Heart left ventricle (tissue), 16 donors: ENCODE results near the gene PRMT1. TPM values are rescaled to one million over a fixed set of nuclear protein-coding genes. Genes with fewer than 3 reads are reported as not detected.

Experiments
- ATAC-seq, 4 donors: fragments of 200-7000 bp; cut with Tn5 transposase; one replicate each; pipeline ENCODE4 v1.9.1; 2020 to 2022; ENCODE audit warnings: moderate library complexity in 4 of 4, mild to moderate bottlenecking in 3 of 4, moderate number of reproducible peaks in 1 of 4
- DNase-seq, 5 donors: peaks; one replicate each; pipeline ENCODE4 v3.0.0-alpha.2; 2020
- H3K27ac ChIP-seq, 12 donors: fragments of 200-600 bp; sonication (generic) in 4 of 12; one replicate each; pipeline versions ENCODE4 v1.5.0 to v1.8.0; 2016 to 2022; ENCODE audit warnings: mild to moderate bottlenecking in 2 of 12
- H3K27me3 ChIP-seq, 9 donors: fragments of 200-600 bp; sonication (generic) in 2 of 9; one replicate each; pipeline versions ENCODE4 v1.5.1 to v1.8.0; 2016 to 2022; ENCODE audit warnings: mild to moderate bottlenecking in 3 of 9
- H3K36me3 ChIP-seq, 9 donors: fragments of 200-600 bp; sonication (generic) in 2 of 9; one replicate each; pipeline versions ENCODE4 v1.5.0 to v1.8.0; 2018 to 2022; ENCODE audit warnings: mild to moderate bottlenecking in 2 of 9
- H3K4me1 ChIP-seq, 12 donors: fragments of 200-600 bp; sonication (generic) in 4 of 12; one replicate each; pipeline versions ENCODE4 v1.5.0 to v1.8.0; 2016 to 2022; ENCODE audit warnings: mild to moderate bottlenecking in 3 of 12
- H3K4me3 ChIP-seq, 12 donors: fragments of 200-600 bp; sonication (generic) in 4 of 12; one replicate each; pipeline versions ENCODE4 v1.5.0 to v1.8.0; 2017 to 2022; ENCODE audit warnings: mild to moderate bottlenecking in 9 of 12, moderate library complexity in 4 of 12
- H3K9me3 ChIP-seq, 12 donors: fragments of 200-600 bp; sonication (generic) in 4 of 12; one replicate each; pipeline versions ENCODE4 v1.5.0 to v1.8.0; 2016 to 2022; ENCODE audit warnings: mild to moderate bottlenecking in 1 of 12
- CTCF ChIP-seq, 12 donors: fragments of 200-600 bp; sonication (generic) in 4 of 12; IDR thresholded peaks; one replicate each; pipeline versions ENCODE4 v1.5.0 to v1.8.0; 2018 to 2022; ENCODE audit warnings: antibody characterized with exemption in 12 of 12, mild to moderate bottlenecking in 5 of 12
- POLR2A ChIP-seq, 2 donors: fragments of 450-650 bp; IDR thresholded peaks; one replicate each; pipeline ENCODE4 v1.6.1; 2017; ENCODE audit warnings: antibody characterized with exemption in 2 of 2, mild to moderate bottlenecking in 2 of 2, moderate library complexity in 2 of 2
- WGBS, 4 donors: extraction: QIAGEN DNeasy Blood & Tissue Kit in 2 of 4; methylation state at CpG; one replicate each; pipeline versions ENCODE4 v1.1.5 to v1.1.7; 2013 to 2018; 5-methylcytosine and 5-hydroxymethylcytosine counted together
- intact Hi-C, 10 donors: fragments of 100-400 bp; cut with DNase I; formaldehyde crosslinking; loops; one replicate each; pipeline versions ENCODE4 v1.11.1 to v1.14.2; 2022
- polyA plus RNA-seq, 2 donors: library from polyadenylated mRNA; stranded (reverse); fragments of 200-250 nt; gene quantifications; one replicate each; pipeline ENCODE4 v1.2.3, GENCODE V29; 2013
- total RNA-seq, 9 donors: library from RNA; depleted of rRNA in 2 of 9; stranded (reverse); fragments of >200 nt in 2 of 9; fragmentation: NEBNext Ultra II Directional in 3 of 9; extraction: Animal tissue kit (Norgen Biotek cat#: 25700) in 3 of 9; gene quantifications; one replicate each; pipeline versions ENCODE4 v1.1.0 to v1.2.4, GENCODE V29; 2016 to 2023
- donor health status: ischemic (EF 13 %, LVEDD 7.1; RV severe dilation, severe dysfunction).
- donor health status: healthy with polysubstance abuse.
- donor health status: DM: no; HTN: yes; CAD: no.
- donor health status: DM: no; HTN: no; CAD: no.
- donor health status: ischemic (EF 25% LVEDD 6.9; RV normal size, moderate dysfunction).
- donor health status: ischemic (EF 25% LVEDD 5.7; RV mildly dilated, moderate dysfunction).
- donor health status: healthy.
- donor health status: DM: yes; HTN: yes; CAD: no.
- donor health status: ischemic (EF 35%, LVEDD 5.7; RV mildly dilated, moderate dysfunction).
- donor health status: nonischemic (EF 11% LVEDD 7.7; RV severe dilation, severe dysfunction).
- donor health status: DM: yes; HTN: yes; CAD: no.
- donor health status: PGD.
- donor health status: ischemic (EF 29% LVEDD 5.4; RV normal size, mild dysfunction).
- donor health status: nonischemic (EF 23%, LVEDD 6.1; RV moderate dilation, normal function).

Gene PRMT1
- total and polyA plus RNA-seq, 11 donors: 106 to 283 (median 124) TPM

GRCh38 chr19:49690656-49691242 is 13.7 kb downstream of the PRMT1 start, which contains the start of gene CPT1C:
Gene CPT1C (plus strand): TSS chr19:49691116. CDS start chr19:49692253, 1,137 bp downstream.
- intact Hi-C loops: loop anchor here in 1 of 10 donors (5.0 kb wide), 1 partner anchor 72 kb away; the partner anchor contains the start of gene TSKS
- 1 to 3% (median 2%) methylated on average over 37 to 38 of the region's 38 CpGs for WGBS, 4 donors
- Histone ChIP-seq H3K27me3 (peaks cover 0 to 27% (median 0%) of the 10 kb centered on the region in 9 donors), H3K27ac (peak within 1 kb of the TSS; percentile 20 to 85 (median 64)), H3K4me1 (peaks cover 0 to 50% (median 30%) of the 10 kb centered on the region in 12 donors), H3K4me3 (peak within 1 kb of the TSS; percentile 25 to 71 (median 58)), H3K9me3 (no peaks in the 10 kb centered on the region), H3K36me3 (peaks cover 0 to 17% (median 13%) of the 10 kb centered on the region in 9 donors)
- ATAC-seq (peak; percentile 54 to 85 (median 75)), DNase-seq (peak; percentile 80 to 86 (median 83))
- TF ChIP-seq CTCF (IDR thresholded peaks at IDR 0.05) (no peak), POLR2A (IDR thresholded peaks at IDR 0.05) (peak in 1 of 2 donors; percentile 43)

- peak overlapping the region; percentile 25 to 71 (median 58) for H3K4me3 ChIP-seq
- DNase-seq (peak in 4 of 5 donors; percentile 66 to 79 (median 76)), ATAC-seq (peak; percentile 3 to 59 (median 39))
- H3K9me3 ChIP-seq: no peaks in the 10 kb centered on the region
- H3K4me1 ChIP-seq: peaks cover 0 to 44% (median 25%) of the 10 kb centered on the region in 12 donors
- TF ChIP-seq CTCF (IDR thresholded peaks at IDR 0.05) (no peak), POLR2A (IDR thresholded peaks at IDR 0.05) (no peak)
- intact Hi-C loops: loop anchor here in 1 of 10 donors (5.0 kb wide), 1 partner anchor 71 kb away; the partner anchor contains the start of gene TSKS
- H3K27ac ChIP-seq: peak overlapping the region in 4 of 12 donors; percentile 55 to 82 (median 67)
- H3K27me3 ChIP-seq: peaks cover 0 to 27% (median 0%) of the 10 kb centered on the region in 9 donors
- peaks cover 0 to 9% (median 6%) of the 10 kb centered on the region in 9 donors for H3K36me3 ChIP-seq
- WGBS, 4 donors: 11 to 17% (median 13%) methylated on average over 26 to 39 of the region's 39 CpGs
These were observed 14.4 kb downstream of the PRMT1 start for GRCh38 chr19:49691243-49692146.

- no peak for ATAC-seq
- Histone ChIP-seq H3K27me3 (peaks cover 0 to 27% (median 0%) of the 10 kb centered on the region in 9 donors), H3K4me3 (no peak overlapping the region), H3K27ac (no peak overlapping the region), H3K36me3 (peaks cover 0 to 4% (median 2%) of the 10 kb centered on the region in 9 donors), H3K9me3 (no peaks in the 10 kb centered on the region), H3K4me1 (peaks cover 0 to 42% (median 25%) of the 10 kb centered on the region in 12 donors)
- intact Hi-C loops: loop anchor here in 1 of 10 donors (5.0 kb wide), 1 partner anchor 70 kb away; the partner anchor contains the start of gene TSKS
- WGBS, 4 donors: 76 to 90% (median 78%) methylated on average over 8 to 16 of the region's 16 CpGs
- DNase-seq: no peak
- TF ChIP-seq CTCF (IDR thresholded peaks at IDR 0.05) (no peak), POLR2A (IDR thresholded peaks at IDR 0.05) (no peak)
These were observed 15.1 kb downstream of the PRMT1 start for GRCh38 chr19:49692147-49692506.
